Kidney capillary endothelial cell (primary cell): ENCODE measurements around the gene KIRREL3.
A peak's percentile ranks its signal among the peaks of the same experiment; 100 is the strongest.

Experiments used
- DNase-seq: peaks from one replicate; pipeline ENCODE4 v3.0.0-alpha.2; 2018; ENCODE audit warnings: low spot score

KIRREL3 gene

DNA sequence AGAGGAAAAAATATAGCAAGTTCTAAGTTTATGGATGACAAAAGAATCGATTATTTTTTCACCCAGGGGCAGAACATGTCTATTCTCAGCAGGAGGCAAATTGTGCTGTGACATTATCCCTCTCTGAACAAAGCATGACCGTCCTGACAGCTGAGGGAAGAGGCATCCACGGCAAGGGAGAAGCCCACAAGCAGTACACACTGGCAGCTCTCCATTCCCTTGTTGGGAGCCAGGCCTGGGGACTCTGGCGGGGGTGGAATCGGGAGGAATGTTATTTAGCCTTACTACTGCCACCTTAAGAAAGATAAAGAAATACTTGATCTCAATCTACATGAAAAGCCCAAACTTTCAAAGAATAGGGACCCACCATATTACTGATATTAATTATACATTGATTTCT is 3.4 kb downstream of the KIRREL3 start:
- no peak for DNase-seq

DNA sequence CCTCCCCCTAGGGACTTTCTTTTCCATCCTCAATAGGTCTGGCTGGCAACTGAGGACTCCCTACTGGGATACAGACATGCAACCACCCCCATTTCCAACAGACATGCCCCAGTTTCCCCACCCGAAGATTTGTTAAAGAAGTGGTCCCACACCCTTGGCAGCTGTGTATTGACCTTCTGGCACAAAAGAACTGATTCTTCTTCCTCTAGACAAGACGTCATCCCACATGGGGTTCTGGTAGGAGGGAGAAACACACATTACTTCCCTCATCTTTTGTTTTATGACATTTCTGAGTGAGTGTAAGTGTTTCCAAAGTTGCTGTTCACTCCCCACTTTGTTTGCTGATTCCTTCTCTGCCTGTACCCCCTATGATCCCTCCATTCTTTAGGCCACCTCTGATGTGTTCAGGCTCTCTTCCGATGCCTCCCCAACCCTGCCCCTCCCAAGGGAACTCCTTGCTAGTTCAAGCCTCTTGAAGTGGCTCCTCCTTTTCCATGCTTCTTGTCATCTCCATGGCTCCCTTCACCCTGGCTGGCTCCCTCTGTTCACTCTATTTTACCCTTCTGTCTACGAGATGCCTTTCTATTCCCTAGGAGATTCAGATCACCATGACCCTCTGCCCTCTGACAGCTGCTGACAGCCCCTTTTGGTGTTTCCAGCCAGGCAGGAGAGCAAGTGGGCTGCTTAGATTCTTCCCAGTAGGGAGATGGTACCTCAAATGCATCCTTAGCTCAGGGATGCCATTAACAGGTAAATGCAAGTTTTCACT is 4.3 kb downstream of the KIRREL3 start:
- no peak for DNase-seq

DNA sequence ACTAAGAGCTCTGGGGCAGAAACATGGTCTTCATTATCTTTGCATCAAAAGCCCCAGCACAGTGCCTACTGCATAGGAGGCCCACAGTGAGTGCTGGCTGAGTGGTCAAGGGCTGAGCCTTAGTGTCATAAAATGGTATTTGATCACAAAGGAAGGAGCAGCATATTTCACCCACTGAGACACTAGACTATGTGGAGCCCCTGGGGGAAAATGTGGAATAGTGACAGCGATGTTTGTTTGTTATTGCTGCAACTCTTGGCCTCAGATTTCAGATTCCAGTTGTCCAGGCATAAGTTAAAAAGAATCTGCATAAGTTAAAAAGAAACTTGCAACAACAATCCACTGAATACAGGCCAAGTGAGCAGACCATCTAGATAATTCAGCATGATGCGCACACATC is 7.0 kb downstream of the KIRREL3 start:
- no peak for DNase-seq

DNA sequence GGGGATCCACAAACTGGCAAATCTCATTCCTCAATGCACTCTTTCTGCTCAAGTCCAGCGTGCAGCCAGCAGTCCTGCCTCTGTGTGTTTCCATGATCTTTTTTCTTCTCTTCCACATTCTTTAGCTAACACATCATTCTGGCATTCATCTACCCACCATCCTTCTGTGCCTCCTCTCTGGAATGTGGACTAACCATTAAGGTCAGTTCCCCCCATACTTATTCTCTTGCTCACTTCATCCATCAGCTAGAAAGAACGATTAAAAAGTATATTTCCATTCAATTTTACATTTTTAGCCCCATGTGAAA is 7.8 kb downstream of the KIRREL3 start:
- DNase-seq, result no peak

DNA sequence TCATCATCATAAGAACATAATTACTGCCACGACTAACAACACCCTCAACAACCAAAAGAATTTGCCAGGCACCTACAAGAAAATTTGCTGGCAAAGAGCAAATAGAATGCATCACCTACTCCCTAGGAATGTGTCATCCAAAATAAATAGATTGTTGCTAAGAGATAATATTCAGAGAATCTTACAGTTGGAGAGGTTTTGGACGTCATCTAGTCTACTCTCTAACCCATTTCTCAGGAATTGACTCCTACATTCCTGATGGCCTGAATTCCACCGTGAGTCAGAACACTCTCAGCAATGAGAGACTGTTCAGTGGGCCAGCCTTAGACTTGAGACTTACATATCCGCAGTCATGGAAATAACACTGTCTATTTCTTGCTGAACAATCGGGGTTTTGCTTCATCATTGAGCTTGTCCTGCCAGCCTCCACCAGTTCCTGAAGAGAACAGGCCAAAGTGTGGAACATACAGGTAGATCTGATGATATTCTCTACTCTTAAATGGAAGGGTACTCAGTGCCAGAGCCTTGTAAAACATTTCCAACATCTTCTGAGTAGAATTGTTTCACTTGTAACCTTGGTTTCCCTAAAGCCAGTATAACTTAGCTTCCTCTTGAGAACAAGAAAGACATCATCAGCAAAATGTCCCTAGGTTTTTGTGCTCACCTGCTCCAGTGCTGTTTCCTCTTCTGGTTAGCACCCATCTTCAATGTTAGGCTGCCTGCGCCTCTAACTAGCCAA is 8.3 kb downstream of the KIRREL3 start:
- no peak for DNase-seq

DNA sequence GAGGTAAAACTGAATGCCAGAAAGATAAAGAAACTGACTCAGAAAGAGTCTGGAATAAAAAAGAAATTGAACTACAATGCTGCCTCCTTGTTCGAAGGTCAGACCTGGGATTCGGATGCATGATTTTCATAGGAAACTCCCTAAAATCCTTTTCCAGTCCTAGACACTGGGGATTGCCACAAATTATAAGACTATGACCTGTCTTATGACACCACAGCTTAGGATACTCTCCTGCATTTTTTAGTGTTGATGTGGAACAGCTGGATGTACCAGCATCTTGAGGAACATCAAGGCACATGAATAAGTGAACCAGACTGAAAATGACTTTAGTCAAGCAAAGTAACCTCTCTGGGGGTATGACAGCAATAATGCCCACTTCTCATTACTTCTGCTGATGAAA is 9.0 kb downstream of the KIRREL3 start:
- DNase-seq, result no peak

DNA sequence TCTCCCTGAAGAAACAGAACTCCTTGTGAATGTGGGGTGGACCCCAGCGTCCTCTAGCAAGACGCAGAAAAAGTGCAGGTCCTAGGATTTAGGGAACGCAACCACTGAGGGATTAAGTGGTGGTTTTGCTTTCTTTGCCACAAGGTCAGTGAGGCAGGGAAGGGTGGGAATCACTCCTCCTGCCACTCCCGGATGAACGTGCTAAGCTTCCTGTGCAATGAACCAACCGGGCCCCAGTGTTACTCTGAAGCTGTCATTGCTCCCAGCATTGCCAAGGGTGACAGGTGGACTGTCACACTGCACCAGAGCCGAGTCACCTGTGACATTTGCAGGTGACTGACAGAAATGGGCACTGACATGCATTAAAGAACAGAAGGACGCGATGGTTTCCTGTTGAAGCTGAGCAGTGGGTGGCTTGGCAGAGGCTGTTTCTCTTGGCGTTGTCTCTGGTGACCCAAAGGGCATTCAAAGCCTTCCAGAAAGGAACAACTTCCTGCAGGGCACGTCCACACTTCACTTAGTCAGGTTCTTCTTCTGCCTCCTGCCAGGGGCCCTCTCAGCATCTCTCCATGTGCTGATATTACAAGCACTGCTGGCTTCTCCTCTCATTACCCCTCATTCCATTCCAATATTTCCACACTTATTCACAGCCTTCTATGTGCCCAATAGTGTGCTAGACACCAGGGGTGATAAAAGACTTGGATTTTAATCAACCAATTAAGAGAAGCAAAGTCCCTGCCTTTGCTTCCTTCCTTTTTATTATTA is 9.7 kb downstream of the KIRREL3 start:
- DNase-seq, result no peak

DNA sequence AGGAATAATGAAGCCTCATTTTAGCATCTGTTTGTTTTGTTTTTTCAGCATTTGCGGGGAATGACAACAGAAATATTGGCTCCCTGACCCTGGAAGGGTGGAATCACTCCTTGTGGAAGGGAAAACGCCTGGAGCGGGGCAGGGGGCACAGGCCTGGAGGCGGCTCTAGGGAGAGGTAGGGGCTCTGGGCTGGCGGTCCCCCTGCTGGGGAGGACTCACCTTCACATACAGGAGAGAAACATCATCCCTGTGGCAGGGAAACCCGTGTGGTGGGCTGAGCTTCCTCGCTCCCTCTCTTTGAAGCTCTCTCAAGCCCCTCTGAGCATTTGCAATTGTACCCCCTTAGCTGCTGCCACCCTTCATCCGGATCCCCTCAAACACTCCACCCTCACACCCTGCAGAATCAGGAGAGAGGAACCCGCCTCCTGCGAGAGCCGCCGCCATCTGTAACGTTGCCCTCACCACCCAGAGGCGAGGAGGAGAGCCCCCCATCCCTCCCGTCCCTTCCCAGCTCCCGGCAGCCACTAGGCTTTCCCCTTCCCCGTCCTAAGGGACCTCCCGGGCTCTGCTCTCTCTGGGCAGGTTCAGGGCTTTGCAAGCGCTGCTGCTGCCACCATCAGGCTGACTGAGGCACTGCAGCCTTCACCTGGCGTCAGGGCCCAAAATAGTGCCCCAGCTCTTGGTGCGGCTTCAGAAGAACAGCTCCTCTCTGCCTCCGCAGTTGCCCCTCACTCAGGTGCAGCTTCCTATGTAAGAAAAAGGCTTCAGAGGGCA is 10.4 kb downstream of the KIRREL3 start:
- peak; percentile 57 for DNase-seq

DNA sequence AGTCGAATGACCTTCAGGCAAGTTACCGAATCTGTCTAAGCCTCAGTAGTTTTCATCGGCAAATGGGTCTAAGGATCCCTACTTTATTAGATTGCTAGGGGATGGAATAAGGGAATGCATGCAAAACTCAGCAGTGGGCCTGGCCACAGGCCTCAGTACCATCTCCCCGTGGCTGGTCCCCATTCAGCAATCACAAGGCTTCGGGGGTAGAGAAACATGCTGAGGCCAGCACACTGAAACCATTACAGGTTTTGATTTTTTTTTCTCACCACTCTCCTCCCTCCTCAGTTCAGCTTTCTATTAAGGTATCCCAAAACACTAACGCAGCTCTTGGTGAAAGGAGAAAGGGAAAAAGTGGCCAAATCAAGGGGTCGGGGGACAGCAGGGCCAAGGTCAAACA is 11.9 kb downstream of the KIRREL3 start:
- DNase-seq, result no peak

DNA sequence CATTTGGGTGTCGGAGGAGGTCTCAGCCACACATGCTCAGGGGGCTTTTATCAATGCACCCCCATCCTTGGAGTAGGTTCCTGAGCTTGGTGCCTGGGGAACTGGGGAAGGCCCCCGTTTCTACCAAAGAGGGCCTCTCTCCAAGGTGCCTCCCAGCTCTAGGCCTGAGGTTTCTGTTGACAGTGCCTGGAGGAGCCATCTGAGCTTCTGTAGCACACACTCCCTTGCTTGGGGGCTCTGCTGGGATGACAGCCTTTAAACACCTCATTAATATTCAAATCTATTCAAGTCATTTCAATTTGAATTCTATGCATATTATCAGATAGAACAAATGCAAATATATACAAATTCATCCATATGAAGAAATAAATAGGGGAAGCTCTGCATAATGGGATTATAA is 18.9 kb downstream of the KIRREL3 start:
- no peak for DNase-seq

DNA sequence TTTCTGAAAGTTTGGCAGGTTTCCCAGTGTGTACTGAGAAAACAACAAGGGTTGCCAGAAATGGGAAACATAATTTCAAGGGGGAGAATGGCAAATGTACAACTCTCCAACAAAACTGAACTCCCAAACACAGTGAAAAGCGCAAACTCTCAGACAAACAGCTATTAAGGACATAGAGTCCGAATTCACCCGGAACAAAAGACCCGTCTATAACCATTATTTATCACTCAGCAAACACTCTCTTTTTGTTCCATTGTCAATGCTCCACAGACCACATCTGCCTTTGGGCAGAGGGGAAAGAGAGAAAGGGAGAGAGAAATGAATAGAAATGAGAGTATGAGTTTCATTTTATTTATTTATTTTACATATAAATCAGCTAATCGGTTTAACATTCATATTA is 21.7 kb downstream of the KIRREL3 start:
- DNase-seq, result no peak

DNA sequence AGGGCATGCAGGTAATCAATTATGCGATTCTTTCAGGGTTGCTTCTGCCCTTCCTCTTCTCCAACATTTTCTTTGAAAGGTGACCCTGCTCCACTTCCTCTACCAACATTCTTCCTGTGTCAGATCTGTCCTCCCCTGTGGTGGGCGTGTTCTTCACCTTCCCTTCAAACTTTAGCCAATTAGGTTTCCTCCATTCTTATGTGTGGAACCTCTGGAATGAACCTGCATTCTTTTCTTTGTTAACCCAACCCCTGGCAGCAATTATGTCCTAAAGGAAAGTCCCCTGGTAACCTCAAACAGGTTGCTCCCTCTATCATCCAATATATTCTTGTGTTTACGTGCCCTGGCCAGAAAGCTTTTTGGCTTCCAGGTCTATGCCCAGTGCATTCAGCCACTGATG is 22.4 kb downstream of the KIRREL3 start:
- DNase-seq, result no peak

DNA sequence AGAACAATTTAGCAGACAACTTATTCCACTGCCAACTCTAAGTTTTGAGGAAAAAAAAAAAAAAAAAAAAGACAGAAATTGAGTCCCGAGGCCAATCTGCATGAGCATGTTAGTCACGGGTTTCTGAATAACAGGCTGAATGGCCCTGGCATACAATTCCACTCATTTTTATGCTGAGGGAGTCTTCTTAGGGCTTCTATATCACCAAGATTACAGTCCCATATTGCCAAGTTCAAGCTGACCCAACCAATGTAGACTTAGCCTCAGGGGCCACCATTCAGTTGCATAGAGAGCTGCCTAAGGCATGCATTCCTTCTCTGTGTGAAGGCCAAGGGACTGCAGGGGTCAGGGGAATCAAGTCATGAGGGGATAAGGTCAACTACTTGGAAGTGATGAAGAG is 27.5 kb downstream of the KIRREL3 start:
- no peak for DNase-seq

DNA sequence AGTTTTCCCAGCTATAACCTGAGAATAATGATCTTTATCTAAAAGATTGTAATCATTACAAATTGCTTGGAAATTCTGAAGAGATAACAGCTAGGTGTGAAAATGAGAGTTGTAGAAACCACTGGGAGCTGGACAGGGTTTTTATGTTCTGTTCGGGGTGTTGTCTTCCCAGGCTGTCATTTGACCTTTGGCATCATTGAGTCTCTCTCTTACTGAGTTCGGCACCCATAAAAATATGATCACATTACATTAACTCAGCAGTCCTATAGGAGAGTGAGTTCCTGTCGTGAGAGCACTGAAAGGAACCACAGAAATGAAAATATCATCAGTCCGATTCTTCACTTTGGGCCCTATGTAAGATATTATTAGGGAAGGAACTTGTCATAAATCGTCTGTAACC is 29.3 kb downstream of the KIRREL3 start:
- DNase-seq, result no peak

DNA sequence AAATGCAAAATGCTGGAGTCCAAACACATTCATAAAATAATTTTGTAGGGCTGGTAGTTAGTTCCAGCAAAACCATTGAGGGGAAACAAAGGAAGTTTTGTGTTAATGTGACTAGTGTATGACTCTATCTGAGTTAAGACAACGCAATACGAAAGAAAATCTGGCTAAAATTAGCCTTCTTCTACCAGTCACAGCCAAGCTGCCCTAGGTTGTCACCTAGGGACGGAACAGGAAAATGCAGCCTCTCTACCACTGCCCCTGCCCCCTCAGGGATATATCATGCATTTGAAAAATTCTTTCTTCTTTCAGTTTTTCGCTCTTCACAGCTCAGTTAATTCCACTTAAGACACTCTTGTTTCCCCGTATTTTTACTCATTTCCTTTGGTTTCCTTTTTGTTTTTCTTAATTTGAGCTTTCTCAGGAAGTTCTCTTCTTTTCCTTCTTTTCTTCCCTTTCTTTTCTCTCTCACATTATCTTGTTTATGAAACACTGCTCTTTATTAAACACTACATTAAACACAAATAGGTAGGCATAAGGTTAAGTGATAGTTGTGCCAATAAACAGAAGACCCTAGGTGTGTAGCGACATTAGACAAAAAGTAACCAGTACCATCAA is 30.6 kb downstream of the KIRREL3 start:
- peak; percentile 72 for DNase-seq

DNA sequence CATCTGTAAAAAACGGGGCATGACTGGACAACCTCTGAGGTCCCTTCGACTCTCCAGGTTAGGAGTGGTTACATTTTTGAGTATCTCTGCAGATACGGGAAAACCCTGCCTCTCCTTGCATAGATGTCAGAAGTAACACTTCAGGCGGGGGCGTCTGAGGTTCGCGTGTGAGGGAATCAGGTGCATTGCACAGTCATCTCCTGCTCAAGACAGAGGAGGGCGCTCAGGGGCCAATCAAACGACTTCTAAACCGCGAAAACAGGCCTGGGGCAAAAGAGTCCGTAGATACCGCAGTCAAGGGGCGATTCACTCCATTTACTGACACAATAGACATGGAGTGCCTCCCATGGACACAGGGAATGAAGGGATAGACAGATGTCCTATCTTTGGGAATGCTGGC is 31.7 kb downstream of the KIRREL3 start:
- no peak for DNase-seq

DNA sequence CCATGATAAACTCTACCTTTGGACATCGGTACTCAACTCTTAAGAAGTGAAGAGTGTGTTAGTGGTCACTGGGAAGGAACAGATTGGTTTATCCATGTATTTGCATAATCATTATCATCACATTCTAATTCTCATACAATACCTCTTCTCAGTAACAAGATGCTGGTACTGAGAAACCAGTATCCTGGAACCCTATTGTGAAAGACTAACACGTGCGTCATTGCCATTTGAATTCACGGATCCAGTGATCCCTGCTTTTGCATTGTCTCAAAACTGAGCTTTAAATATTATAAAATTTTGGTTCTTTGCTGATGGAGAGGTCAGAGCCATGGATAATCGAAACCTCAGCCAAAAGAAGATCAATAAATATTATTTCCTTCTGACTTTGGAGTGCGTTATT is 35.2 kb downstream of the KIRREL3 start:
- DNase-seq, result no peak

DNA sequence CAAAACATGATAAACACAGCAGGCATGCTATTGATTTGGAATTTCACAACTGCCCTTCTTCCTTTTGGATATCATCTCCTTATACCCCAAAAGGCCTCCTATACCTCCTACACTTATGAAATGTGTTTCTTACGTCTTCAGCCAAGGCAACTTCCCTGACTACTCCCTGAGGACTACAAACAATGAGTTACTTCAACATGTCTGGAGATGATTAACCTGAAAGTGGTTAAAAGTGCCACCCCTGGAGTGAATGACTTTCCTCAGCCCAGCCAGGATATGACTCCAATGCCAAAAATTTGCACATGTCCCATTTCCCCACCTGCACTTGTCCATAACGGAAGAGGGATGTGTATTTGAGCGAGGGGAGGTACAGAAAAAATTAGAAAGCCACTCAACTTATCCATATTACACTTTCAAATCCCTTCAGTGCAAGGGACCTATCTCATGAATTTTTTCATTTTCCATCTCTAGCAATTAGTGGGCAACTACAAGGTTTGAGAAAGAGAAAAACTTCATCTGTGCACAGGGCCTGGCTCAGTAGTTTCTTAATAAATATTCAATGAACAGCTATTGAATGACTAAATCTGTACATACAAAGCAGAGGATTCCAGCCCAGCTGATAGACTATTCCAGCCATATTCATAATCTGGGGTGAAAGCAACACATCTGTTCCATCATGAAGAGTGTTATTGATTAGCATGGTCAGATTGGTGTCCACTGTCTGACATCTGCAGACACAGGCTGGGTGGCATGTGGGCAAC is 36.8 kb downstream of the KIRREL3 start:
- peak; percentile 76 for DNase-seq

DNA sequence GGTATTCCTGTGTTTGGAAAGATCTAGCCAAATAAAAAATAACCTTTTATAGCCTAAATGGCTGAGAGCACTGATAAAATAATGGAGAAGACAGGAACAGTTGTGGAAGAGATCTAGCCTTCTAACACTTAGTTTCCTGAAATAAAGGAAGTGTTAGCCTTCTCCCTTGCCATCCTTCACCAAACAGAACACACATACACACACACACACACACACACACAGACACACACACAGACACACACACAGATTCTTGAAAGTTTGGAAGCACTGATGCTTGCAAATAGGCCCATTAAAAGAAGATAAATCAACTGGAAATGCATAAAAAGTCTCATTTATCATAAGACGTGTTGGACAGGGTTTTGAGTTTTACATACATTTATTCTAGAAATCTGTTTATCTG is 37.5 kb downstream of the KIRREL3 start:
- no peak for DNase-seq

DNA sequence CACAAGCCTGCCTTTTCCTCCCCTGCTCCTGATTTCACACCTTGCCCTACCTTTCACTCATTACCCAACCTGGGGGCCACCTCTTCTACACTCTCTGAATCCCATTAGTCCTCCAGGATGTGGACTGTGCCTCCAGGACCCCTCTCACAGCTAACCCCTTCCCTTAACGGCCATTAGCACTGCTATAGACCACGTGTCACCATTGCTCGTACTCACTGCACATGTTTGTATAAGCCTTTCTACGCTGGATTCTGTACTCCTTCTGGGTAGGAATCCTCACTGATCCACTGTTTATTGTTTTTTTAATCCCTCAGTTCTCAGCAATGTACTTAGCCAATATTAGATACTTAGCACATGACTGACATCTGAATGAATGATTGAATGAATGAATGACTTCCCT is 40.9 kb downstream of the KIRREL3 start:
- DNase-seq, result no peak

DNA sequence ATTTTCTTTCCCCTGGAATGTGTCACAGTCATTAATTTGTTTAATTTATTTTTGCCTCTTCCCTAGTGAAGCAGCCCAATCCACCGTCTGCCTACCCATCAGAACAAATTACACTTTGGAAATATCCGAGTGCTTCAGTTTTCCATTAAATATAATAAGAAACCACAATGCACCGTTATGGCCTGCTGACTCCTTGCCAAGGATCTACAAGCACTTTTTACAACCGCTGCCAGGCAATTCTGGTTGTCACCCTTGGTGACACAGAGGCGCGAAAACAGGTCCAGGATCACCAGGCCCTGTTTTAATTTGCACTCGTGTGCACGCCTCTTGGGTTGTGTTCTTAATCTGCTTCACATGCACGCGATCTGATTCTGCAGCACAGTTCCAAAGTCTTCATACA is 43.9 kb downstream of the KIRREL3 start:
- DNase-seq, result no peak
